Epithelial cell of proximal tubule (primary cell): ENCODE measurements around the gene PHLDB1. TPM values are rescaled to one million over a fixed set of nuclear protein-coding genes. Genes with fewer than 3 reads are reported as not detected.
"Not testable (repeated sequence)": the region's sequence is repeated elsewhere in the genome, so short reads cannot be mapped to it uniquely, and the experiment has no call there.

Source experiments
- DNase-seq: peaks from one replicate; pipeline ENCODE4 v3.0.0-alpha.2; 2011; ENCODE audit warnings: low read depth
- H3K4me3 ChIP-seq: 2 replicates; pipeline ENCODE4 v1.5.1; 2011; ENCODE audit warnings: low read depth, mild to moderate bottlenecking, low read length
- CTCF ChIP-seq: conservative IDR thresholded peaks from 2 replicates; pipeline ENCODE4 v1.5.1; 2012; ENCODE audit warnings: low read depth, mild to moderate bottlenecking, low read length
- total RNA-seq: library from RNA; depleted of rRNA; stranded (reverse); fragments of >200 nt; gene quantifications from 2 replicates; pipeline ENCODE4 v1.2.3, GENCODE V29; 2015

PHLDB1 gene
- total RNA-seq, 1 donor from 2014 or later: 49.8 TPM

- H3K4me3 ChIP-seq: peak overlapping the region; percentile 99
- no peak for DNase-seq
- no peak for TF ChIP-seq CTCF
Measured at GRCh38 chr11:118572981-118573550, 34.3 kb upstream of the PHLDB1 start.

DNA sequence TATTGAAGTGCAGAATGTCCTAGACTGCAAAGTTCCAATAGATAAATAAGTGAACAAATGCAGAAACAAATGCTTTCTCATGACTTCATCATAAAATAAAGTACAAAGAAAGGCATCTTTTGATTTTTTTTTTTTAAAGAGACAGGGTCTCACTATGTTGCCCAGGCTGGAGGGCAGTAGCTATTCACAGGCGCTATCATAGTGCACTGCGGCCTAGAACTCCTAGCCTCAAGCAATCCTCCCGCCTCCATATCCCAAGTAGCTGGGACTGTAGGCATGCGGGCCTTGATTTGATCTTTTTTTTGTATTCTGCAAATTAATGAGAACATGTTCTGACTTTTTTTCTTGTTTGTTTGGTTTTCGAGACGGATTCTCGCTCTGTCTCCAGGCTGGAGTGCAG lies 32.8 kb upstream of the PHLDB1 start:
- no peak for TF ChIP-seq CTCF

GRCh38 chr11:118577995-118578394 lies 29.4 kb upstream of the PHLDB1 start:
- not testable (repeated sequence) for DNase-seq, H3K4me3 ChIP-seq

More for the DNA sequence above, 32.8 kb upstream of the PHLDB1 start:
- DNase-seq: no peak
- no peak overlapping the region for H3K4me3 ChIP-seq

- no peak for DNase-seq
- TF ChIP-seq CTCF: no peak
- no peak overlapping the region for H3K4me3 ChIP-seq
Measured at GRCh38 chr11:118581057-118581456, 26.4 kb upstream of the PHLDB1 start.

DNA sequence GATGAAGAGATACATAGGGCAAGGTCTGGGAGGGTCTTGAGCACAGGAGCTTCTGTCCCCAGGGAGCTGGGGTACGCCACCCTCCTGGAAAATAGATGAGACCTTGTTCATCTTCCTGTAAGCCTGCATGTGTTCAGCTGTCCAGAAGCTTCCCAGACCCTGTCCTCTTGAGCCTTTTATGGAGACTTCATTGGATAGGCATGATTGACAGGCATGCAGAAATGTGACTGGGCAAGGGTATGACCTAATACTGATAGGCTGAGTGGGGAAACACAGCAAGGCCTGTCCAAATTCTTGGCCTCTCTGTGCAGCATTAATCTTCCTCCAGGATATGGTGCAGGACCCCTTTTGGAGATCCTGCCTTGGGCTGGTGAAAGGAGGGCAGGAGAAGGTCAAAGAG lies 19.5 kb upstream of the PHLDB1 start:
- DNase-seq: no peak
- H3K4me3 ChIP-seq: no peak overlapping the region
- TF ChIP-seq CTCF: no peak

- no peak for DNase-seq
- TF ChIP-seq CTCF: no peak
- H3K4me3 ChIP-seq: no peak overlapping the region
Measured at GRCh38 chr11:118592616-118593367, 14.6 kb upstream of the PHLDB1 start.

- not testable (repeated sequence) for DNase-seq
- TF ChIP-seq CTCF: peak; percentile 62
Measured at GRCh38 chr11:118594984-118595383, 12.4 kb upstream of the PHLDB1 start.

More at GRCh38 chr11:118594984-118595383, 12.4 kb upstream of the PHLDB1 start:
- H3K4me3 ChIP-seq: not testable (repeated sequence)
